HG03103 (cell line): ENCODE results near the gene STAB2.

Experiments
- ATAC-seq: cut with Tn5 transposase; IDR thresholded peaks from one replicate; pipeline ENCODE4 v1.9.1; 2021; ENCODE audit warnings: low read depth; ENCODE audit not compliant: unreplicated experiment

Gene STAB2

DNA sequence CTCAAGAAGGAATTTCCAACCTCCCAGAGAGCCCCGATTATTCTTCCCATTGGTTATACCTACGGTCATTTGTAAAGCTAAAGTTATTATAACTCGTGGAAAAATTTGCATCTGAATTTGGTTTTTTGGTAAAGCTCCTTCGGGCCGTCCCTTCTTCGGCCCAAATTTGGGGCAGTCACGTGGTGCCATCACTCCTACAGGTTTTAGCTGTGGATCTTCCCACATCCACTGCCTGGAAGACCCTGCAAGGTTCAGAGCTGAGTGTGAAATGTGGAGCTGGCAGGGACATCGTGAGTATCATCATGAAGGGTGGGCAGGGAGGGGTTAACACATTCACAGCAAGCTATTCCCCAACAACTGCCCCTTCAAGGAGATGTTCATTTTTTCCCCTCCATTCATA is 148.2 kb downstream of the STAB2 start:
- ATAC-seq = no peak

DNA sequence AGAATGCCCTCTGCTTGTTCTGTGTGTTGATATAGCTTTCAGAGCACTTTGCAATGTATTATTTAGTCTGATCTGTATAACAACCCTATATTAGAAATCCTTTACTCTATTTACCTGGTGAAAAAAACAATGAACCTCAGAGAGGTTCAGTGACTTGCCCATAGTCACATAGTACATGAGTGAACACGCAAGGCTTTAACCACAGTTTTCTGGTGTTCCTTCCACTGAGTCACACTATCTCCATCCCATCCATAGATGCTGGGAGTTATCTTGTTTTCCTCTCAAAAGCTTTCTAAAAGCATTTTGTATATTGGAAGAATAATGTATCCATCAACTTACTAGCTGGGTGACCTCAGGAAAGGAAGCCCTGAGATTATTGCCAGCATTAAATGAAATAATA is 149.5 kb downstream of the STAB2 start:
- ATAC-seq = no peak

DNA sequence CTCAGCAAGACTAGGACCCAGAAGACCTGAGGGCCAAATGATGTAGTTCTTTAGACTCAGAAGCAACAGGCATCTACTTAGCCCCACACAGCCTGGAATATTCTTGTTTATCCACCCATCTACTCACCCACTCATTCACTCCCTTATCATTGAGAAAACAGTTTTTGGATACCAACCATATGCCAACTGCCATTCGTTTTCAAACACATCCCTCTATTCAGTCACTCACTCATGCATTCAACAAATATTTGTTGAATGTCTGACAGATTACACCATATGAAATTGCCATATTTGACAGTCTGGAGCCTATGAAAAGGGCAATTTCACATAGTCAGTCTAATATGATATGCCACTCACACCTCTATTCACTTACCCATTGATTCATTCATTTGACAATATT is 150.8 kb downstream of the STAB2 start:
- no peak for ATAC-seq

DNA sequence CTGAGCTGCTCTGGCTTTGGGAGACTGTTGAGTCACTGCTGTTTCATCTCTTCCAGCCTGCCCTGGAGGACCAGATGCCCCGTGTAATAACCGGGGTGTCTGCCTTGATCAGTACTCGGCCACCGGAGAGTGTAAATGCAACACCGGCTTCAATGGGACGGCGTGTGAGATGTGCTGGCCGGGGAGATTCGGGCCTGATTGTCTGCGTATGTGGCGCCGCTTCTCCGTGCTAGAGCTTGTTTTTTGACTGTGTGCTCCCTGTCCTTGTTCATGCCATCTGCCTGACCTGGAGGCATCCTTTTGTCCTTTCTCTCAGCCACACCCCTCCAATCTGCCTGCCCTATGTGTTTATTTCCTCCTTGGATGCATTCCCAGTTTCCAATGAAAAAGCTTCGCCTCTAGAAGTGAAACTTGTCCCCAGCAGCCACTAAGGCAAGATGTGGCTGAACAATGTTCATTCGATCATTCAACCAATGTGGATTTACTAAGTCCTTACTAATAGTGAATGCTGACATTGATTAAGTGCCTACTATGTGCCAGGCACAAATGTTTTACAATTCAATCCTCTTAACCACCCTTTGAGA is 155.4 kb downstream of the STAB2 start:
- no peak for ATAC-seq

DNA sequence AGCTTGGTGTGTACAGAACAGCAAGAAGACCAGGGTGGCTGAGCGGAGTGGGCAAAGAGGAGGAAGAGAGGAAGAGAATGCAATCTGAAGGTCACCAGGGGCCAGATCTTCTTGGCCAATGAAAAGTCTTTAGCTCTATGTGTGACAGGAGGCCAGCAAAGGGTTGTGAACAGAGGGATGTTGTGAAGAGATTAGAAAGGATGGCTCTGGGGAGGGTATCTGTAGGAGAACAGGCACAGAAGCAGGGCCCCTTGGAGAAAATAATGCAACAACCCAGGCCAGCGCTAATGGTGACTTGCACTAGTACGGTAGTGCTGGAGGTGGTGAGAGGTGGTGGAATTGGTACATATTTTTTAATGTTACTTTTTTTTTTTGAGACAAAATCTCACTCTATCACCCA is 156.7 kb downstream of the STAB2 start:
- no peak for ATAC-seq

DNA sequence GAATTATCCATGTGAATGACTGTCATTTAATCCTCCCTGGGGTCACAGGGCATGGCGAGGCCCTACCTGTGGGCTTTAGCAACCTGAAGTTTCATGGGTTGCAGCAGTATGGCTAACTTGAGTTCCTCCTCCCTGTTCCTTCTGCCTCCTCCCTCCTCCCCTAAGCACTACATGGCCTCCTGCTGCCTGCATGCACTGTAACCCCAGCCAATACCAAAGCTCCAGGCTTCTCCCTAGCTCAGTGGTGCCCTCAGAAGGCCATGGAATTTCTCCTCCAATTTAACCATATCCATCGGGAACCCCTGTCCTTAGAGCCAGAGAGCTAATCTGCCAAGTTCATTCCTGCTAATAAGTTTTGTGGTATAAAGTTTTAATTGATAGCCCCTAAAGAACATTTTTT is 158.9 kb downstream of the STAB2 start:
- ATAC-seq = no peak

DNA sequence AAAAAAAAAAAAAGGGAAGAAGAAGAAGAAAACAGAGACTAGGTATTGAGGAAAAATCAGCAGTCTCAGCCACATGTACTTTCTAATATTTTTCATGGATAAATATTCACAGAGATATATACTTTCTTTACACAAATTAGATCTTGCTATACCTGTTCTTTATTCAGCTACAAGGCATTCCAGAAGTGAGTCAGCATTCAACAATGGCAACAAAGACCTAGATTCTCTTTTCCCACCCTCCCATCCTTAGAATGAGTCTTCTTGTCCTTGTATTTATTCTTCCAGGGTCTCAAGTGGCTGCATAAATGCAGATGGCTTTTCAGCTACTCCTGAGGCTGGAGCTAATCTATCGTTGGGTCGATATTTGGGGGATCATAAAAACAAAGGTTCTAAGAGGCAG is 160.9 kb downstream of the STAB2 start:
- ATAC-seq = no peak

DNA sequence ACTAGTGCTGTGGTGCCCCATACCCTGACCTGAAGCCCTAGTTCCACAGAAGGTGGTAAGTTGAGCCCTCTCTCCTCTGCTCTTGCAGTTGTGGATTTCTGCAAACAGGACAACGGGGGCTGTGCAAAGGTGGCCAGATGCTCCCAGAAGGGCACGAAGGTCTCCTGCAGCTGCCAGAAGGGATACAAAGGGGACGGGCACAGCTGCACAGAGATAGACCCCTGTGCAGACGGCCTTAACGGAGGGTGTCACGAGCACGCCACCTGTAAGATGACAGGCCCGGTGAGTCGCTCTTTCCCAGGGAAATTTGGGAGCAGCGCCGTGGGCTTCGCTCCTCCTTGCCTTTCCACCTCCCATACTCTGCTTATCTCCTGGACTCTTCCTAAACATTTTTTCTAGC is 161.8 kb downstream of the STAB2 start:
- ATAC-seq = no peak

DNA sequence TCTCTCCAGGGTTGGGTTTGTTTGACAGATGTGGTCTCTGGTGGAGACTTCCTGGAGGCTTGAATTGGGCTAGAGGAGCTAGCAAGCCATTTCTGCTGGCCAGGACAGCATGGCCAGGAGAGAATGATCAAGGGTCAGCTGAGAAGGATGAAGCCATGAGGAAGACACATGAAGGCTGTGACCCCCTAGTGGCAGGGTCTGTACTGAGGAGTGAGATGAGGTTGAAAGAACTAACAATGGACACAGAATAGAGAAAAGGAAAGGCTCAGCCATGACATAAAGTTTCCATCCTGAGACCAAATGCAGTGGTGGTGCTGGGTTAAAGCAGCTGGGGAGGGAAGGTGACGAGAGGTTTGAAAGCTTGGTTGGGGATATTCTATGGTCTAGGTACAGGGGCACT is 164.1 kb downstream of the STAB2 start:
- ATAC-seq = no peak

DNA sequence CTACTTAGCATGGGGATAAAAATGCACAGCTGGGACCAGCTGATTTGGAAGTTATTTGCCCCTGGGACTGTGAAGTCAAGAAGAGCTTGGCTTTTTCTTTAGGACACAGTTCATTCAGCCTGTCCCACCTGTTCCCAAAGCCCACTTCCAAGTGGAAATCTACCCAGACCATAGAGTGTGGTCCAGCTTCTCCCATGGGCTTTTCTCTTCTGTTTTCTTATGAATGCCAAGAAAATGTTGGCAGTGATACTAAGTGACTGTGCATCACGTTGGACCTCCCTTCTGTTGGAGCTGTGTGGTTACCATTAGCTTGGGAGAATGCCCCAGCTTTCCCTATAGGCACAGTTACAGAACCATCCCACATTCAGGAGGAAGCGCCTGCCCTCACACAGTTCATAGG is 164.5 kb downstream of the STAB2 start:
- ATAC-seq = no peak

DNA sequence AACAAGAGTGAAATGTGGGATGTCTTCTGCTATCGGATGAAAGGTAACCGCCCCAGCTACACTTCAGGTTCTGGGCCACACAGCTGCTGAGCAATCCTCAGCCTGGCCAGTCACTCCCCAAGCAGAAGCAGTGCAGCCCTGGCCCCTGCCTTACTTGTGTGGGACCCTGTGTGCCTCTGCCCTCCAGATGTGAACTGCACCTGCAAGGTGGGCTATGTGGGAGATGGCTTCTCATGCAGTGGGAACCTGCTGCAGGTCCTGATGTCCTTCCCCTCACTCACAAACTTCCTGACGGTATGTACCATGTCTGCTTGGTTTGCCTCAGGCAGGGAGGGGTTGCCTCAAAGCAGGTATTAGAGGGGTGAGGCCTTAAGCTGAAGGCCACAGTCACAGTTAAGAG is 168.4 kb downstream of the STAB2 start:
- ATAC-seq = no peak

DNA sequence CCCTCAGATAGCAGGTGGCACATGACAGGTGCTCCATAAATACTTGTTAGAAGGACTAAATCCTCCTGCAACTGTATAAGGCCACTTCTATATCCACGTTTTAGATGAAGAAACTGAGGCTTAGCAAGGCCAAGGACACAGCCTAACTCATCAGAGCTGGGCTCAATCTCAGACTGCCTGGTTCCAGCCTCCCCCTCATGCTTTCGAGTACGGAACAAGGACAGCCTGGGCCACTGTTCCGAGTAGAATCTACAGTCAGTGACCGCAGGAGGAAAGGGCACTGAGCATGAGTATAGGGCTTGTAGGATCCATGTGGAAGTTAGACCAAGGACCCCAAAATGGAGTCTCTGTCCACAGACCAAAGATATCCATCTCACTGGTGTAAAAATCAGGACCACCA is 169.4 kb downstream of the STAB2 start:
- ATAC-seq = no peak

DNA sequence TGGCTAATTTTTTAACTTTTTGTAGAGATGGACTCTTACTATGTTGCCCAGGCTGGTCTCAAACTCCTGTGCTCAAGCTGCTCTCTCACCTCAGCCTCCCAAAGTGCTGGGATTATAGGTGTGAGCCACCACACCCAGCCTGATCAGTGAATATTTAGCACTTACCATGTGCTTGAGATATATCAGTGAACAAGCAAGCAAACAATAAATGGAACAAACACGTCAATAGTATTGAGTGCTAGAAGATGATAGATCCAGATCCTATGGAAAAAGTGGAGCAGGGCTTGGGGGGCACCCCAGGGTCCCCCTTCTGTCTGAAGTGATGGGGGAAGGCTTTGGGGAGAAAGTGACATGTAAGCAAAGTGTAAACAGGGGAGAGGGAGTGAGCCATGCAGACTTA is 170.2 kb downstream of the STAB2 start:
- no peak for ATAC-seq

DNA sequence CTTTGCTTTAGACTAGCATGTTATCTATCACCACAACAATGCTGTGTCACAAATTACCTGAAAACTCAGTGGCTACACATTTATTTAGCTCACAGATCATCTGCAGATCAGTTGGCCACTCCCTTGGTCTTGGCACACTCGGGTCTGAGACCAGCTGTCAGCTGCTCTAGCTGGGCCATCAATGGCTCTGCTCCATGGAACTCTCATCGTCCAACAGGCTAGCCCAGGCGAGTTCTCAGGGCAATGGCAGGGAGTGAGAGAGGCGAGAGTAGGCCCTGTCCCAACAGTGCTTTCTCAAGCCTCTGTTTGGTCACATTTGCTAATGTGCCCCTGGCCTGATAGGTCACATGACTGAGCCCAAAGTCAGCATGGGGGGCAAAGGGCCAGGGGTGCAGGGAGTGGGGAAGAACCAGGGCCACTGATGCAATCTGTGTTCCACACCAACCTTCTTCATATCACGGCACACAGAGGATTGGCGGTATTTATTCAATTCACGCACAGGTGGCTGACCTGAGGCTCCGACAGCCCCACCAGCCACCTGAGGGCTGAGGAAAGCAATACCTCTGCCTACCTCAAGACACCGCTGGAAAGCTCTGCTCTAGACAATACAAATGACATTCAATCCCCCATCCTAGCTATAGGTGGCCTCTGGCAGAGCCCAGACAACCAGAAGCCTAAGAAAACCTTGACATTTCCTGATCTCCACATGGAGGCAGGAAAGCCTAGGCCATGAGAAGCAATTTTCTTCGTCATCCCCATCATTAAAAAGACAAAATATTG is 171.4 kb downstream of the STAB2 start:
- ATAC-seq = no peak

DNA sequence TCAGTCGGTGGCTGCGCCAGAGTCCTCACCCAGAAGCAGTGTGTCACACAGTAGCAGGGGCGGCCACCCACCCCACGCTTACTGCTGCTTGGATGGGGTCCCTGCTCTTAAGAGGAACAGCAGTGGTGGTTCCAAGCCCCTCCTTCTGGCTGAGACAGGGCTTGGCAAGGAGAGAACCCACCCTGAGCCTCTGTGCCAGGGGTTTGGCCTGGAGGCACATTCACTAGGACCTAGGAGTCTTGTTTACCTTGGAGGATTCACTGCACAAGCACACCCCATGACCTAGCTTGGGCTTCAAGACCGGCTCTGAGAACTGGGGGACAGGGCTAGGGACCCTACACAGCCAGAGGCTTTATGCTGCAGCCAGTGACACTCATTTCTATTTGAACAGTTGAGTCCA is 175.4 kb downstream of the STAB2 start:
- no peak for ATAC-seq

DNA sequence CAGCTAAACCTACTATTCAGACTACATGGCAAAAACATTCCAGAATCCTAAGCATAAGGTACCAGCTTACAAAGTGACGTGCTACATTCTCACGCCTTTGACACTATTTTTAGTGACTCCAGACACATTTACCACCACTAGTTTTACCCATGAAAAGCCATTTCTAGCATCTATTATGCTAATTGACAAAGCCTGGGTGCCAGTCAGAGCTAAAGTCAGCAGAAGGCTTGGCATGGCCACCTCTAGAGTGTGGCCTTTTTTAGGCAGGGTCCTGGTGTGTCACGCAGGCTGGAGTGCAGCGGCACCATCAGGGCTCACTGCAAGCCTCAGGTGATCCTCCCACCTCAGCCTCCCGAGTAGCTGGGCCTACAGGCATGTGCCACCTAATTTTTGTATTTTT is 178.2 kb downstream of the STAB2 start:
- no peak for ATAC-seq

DNA sequence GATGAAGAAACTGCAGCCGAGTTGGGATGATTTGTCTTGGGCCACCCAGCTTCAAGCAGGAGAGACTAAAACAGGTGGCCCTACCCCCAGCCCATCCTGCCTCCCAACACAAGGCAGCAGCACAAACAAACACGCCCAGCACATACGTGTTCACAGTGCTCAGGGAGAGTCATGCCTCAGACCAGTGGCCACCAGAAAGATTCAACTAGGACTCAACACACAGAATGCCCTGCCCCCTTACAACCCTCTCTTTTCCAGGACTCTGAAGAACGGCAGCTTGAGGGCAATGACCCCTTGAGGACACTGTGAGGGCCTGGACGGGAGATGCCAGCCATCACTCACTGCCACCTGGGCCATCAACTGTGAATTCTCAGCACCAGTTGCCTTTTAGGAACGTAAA is 179.0 kb downstream of the STAB2 start:
- no peak for ATAC-seq

DNA sequence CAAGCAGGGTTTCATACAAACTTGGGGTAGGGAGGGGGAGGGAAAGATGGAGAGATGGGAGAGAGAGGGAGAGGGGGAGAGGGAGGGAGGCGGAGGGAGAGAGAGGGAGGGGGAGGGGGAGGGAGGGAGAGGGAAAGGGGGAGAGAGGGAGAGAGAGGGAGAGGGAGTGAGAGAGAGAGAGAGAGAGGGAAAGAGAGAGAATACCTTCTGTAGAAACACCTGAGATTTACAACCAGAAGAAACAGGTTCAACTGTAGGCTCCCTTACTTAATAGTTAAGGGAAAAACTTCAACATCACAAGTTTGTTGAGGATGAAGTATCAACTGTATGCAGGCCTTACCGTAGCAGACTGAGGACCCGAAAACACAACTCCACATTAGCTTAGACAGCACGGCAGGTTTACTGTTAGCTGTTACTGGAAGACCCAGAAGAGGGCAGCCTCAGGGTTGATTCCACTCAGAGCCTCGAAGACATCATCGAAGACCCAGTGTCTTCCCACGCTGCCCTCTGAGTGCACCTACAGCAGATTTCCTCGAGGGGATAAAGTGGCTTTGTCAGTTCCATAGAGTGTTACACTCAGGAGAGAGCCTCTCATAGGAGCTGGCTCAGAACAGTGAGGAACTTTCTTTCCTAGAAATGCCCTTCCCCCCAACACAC is 181.5 kb downstream of the STAB2 start:
- no peak for ATAC-seq

DNA sequence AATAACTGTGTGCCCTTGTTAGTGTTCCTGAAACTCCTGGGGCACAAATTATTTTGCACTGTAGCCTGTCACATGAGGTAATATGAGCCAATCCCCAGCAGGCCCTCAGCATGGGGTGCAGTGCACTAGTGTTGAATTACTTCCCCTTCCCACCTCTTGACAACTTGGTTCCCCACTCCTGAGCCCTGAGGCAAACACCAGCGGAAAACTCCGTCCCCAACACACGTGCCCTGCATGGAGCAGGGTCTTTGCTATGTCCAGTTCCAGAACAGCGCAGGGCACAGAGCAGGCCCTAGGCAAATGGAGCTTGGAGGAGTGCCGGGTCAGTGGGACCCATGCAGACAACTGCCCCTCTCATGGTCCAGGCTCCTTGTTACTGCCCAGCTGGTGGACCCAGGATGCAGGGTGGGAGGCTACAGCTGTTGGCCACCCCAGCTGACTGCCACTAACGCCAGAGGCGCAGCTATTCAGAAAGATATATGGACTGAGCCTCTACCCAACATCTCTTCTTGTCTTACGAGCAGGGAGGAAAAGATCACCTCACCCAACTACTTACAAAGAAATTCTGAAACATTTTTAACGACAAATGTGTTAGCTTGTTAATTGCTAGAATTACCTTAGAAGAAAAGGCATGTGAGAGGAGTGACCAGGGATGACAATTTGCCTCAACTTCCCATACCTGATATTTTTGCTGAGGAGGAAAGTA is 182.3 kb downstream of the STAB2 start:
- ATAC-seq = no peak

DNA sequence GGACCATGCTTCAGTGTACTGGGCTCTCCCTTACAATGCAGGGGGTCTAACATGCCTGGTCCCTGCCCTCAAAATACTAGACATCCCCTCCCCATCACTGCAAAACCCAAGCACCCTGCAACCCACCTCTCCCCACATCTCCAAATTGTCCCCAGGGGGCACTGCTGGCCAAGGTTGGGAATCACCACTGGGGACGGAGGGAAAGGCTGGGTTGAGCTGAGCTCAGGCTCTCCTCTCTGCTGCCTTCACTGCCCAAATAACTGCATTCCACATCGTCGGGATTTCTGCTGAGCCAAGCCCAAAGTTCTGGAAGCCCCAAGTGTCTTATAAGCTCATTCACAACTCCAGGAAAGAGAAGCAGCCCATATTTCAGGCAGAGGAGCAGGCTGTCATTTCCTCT is 184.4 kb downstream of the STAB2 start:
- no peak for ATAC-seq

DNA sequence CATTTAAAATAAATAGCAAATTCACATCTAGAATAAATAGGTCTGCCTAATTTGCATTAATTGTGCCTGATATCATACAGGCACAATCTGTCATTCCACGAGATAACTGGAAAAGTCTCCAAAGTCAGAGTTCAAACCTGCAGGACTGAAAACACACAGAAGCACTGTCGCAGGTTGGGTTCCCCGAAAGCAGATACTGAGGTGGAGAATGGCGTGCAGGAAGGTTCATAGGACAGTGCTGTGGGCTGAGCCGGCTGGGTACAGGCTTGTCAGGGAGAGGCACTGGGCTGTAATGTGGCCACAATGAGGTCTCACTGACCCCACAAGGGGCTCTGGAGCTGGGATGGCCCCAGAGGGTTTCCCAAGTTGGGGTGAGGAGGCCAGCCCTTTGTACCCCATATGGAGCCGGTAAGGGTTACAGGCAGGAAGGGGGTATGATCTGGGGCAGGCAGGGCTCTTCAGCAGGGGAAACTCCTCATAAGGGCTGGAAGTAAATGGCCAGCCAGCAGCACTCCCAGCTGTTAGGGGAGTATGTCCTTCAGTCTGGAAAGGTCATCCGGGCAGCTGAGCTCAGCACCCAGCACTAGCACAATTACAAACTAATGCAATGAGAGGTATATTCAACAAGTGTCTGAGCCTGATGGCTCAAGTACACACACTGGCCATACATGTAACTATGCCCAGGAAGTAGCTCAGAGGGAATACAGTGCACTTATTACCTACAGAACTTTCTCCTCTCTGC is 185.5 kb downstream of the STAB2 start:
- no peak for ATAC-seq
